Non-pigmented ciliary epithelial cell (primary cell): ENCODE results near the gene CRTC2.
A peak's percentile ranks its signal among the peaks of the same experiment; 100 is the strongest.

Experiments
- DNase-seq: peaks from one replicate; pipeline ENCODE4 v3.0.0-alpha.2; 2010; ENCODE audit warnings: low read depth

The CRTC2 gene

GRCh38 chr1:153976819-153977249 is 18.4 kb upstream of the CRTC2 start:
- no peak for DNase-seq

DNA sequence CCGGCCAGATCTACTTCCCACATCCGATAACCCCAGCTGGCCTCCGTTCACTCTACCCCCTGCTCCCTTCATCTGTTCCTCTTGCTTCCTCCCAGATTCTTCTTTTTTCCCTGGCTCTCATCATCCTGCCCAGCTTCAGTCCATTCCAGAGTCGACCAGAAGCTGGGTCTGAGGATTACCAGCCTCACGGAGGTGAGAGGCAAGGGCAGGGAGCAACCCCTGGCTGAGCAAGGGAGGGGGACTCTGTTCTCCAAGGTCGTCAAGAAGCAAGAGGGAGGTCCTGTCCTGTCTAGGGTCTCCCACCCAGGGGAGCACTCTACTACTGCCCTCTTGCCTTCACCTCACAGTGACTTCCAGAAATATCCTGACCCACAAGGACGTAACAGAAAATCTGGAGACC is 15.1 kb upstream of the CRTC2 start:
- DNase-seq: no peak

- no peak for DNase-seq
These were observed 14.7 kb upstream of the CRTC2 start for GRCh38 chr1:153973071-153973470.

GRCh38 chr1:153970346-153970745 is 11.9 kb upstream of the CRTC2 start:
- no peak for DNase-seq

DNA sequence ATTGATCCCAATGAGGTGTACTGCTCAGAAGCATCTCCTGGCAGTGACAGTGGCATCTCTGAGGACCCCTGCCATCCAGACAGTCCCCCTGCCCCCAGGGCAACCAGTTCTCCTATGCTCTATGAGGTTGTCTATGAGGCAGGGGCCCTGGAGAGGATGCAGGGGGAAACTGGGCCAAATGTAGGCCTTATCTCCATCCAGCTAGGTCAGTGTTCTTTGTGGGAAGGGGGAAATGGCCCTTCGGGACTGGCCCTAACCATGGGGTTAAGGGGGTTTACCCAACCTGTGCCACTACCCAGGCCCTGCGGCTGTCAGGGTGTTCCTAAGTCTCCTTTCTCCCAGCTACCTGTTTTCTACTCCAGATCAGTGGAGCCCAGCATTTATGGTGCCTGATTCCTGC is 10.6 kb upstream of the CRTC2 start:
- DNase-seq: no peak

- no peak for DNase-seq
These were observed 10.0 kb upstream of the CRTC2 start for GRCh38 chr1:153968408-153968807.

DNA sequence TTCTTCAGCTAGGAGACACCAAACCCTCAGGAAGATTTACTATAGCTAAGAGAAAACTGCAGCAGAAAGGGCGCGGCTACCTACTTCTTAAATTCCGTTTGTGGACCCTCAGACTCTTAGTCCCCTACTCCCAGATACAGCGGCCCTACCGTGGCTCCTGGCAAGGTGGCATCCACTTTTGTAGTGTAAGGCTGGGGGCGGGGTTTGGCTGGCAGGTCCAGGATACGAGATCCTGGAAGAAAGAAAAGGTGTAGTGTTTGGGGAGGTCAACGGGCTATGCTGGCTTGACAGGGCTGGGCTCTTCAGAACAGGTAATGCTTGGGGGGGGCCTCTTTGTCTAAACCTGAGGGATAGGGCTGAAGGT is 9.6 kb upstream of the CRTC2 start:
- no peak for DNase-seq

GRCh38 chr1:153967107-153967999 is 8.9 kb upstream of the CRTC2 start, which contains the start of gene CREB3L4:
CREB3L4 (plus strand) TSS chr1:153967902; CDS start chr1:153968526, 624 bp downstream.
- peak; percentile 94 for DNase-seq

GRCh38 chr1:153963850-153964331 is 5.5 kb upstream of the CRTC2 start:
- no peak for DNase-seq

GRCh38 chr1:153963030-153963849 is 4.8 kb upstream of the CRTC2 start, which contains the start of gene SLC39A1:
SLC39A1 (minus strand) TSS chr1:153963537; CDS start chr1:153962715, 822 bp downstream.
- peak; percentile 86 for DNase-seq

GRCh38 chr1:153962088-153963029 is 3.9 kb upstream of the CRTC2 start:
- no peak for DNase-seq

- no peak for DNase-seq
These were observed 3.0 kb upstream of the CRTC2 start for GRCh38 chr1:153961421-153961820.

DNA sequence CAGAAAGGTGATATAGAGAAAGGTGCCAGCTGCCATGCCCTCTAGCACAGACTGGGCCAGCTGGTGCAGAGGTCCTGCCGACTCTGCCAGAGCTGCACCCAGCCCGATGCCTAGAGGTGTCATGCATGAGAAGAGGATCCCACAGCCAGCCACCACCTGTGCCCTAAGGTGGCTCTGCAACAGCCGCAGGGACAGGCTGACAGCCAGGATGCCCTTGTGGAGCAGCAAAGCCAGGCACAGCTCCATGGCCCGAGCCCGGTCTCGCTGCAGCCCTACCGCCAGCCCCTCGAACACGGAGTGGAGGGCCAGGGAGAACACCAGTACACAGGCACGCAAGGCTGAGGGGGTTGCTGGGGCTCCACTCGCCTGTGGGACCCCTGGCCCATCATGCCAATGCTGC is 1.8 kb upstream of the CRTC2 start:
- no peak for DNase-seq

DNA sequence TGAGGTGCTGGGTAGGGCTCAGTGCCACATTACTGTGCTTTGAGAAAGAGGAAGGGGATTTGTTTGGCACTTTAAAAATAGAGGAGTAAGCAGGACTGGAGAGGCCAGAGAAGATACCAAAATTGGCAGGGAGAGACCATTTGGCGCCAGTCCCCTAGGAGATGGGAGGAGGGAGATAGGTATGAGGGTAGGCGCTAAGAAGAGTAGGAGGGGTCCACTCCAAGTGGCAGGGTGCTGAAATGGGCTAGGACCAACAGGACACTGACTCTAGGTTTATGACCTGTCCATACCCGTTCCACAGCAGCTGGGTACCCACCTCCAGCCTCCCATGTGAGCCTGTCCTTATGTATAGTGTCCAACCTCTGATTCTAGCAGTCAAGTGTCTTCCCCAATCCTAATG is 1.0 kb upstream of the CRTC2 start:
- no peak for DNase-seq

- DNase-seq: no peak
These were observed 499 bp upstream of the CRTC2 start for GRCh38 chr1:153958961-153959260.

DNA sequence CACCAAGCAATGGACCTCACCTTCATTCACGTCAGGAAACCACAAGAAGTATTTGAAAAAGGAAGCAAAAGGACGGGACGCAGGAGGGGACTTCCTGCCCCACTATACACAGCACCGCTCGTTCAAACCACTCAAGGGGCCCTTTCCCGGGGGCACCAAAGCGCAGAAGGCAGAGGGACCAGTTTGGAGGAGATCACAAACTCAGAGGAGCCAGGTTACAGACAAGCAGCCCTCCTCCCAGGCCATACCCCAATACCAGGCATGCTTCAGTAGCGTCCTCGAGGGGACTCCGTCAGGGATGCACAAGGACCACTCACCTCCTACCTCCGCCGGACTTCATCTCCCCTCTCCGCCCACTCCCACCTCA is 685 bp downstream of the CRTC2 start:
- no peak for DNase-seq

DNA sequence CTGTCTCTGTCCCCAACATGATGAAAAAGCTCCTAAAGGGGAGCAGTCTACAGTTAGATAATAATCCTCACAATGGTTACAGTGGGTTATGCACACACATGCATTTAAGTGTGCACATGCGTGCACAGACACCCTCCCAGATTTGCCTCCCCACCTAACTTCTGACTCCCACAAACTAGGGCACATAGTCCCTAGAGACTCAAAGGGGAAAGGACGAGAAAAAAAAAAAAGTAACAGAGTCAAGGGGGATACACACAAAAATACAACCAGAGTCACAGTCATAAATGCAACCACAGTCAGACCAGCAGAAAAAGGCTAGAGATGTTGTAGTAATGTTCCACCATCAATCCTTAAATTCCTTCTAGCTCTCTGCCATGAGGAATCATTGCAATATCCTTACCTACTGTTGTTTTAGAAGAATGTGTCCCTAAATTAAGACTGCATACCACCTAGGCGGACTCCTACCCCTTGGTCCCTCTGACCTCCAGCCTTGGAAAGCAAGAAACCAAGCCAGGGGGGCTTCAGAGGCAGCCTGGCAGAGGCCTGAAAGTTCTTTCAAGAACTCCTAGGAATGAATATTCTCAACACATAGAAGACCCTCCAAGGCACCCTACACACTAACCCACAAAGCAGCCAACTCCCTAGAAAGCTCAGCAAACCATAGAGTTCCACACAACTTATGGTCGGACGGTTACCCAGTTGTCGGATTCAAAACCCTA is 1.3 kb downstream of the CRTC2 start:
- no peak for DNase-seq

GRCh38 chr1:153954826-153955225 is 3.6 kb downstream of the CRTC2 start:
- no peak for DNase-seq

GRCh38 chr1:153953859-153954365 is 4.5 kb downstream of the CRTC2 start:
- DNase-seq: no peak

- no peak for DNase-seq
These were observed 6.6 kb downstream of the CRTC2 start for GRCh38 chr1:153951801-153952200.

DNA sequence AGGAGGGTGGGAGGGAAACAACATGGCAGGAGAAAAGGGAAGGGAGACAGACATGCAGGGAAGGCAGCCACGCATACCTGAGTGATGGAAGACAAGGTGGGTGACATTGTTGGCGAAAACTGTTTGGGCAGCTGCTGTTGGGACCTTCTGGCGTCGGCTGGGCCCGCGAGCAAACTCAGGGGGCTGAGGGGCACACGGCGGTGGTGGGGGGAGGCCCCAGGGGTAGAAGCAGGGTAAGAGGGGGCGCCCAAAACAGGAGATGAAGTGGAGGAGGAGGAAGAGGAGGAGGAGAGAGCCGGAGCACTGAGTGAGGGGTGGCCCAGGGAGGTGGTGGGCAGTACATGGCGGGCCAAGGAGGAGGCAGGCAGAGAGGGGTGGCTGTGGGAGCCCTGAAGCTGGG is 7.2 kb downstream of the CRTC2 start:
- no peak for DNase-seq
